Measurements from ENCODE around the gene PALLD. TPM values are rescaled to one million over a fixed set of nuclear protein-coding genes. Genes with fewer than 3 reads are reported as not detected.
A peak's percentile ranks its signal among the peaks of the same experiment; 100 is the strongest.

Gene PALLD
- total RNA-seq, 4 donors from 2014 or later, result 58.5 to 164 (median 84.2) TPM

DNA sequence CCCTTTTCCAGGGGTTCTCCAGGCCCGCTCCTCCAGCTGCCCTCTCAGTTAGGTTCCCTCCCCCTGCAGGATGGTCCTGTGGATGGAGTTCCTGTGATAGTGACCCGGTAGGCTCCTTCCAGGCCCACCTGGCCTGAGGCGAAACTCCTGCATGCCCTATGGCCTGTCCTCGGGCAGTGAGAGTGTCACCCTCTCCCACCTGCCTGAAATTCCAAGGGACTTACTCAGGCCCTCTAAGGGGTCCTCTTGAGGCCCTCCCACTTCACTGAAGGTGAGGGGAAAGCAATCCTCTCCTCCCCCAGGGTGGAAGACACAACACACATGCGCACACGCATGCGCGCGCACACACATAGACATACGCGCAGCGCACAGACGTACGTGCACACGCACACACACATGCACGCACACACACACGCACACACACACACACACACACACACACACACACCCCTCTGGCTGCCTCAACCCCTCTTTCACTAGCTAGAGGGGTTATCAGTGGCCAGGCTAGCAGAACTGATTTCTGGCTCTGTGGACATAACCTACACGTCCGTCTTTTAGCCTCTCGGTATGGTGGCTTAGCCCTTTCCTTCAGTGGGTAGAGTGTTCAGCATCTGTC is 297.3 kb downstream of the PALLD start:
- TF ChIP-seq CTCF (IDR thresholded peaks at IDR 0.05), result no peak
- ATAC-seq (ENCODE audit: low FRiP score) (no peak), DNase-seq (ENCODE audit: low spot score) (no peak)

- no peak for DNase-seq (ENCODE audit: low spot score)
- no peak for TF ChIP-seq CTCF (IDR thresholded peaks at IDR 0.05)
- no peak for ATAC-seq (ENCODE audit: low FRiP score)
Measured at GRCh38 chr4:168794881-168795280, 298.0 kb downstream of the PALLD start.

DNA sequence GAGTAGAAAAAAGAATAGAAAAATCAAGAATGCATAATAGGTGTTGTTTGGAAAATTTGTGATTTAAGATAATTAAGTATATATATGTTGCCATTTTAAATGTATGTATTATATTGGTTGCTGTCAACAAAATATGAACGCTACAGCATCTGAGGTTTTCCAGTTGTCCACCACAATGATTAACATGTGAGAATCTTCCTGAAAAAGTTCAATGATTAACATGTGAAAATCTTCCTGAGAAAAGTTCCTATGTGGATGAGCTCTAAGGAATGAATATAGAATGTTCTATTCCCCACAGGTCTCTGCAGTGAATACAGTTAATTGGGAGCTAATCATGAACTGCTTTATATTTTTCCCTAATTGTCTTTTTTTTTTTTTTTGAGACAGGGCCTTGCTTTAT is 298.5 kb downstream of the PALLD start:
- no peak for DNase-seq (ENCODE audit: low spot score)
- ATAC-seq (ENCODE audit: low FRiP score), result no peak
- TF ChIP-seq CTCF (IDR thresholded peaks at IDR 0.05), result no peak

DNA sequence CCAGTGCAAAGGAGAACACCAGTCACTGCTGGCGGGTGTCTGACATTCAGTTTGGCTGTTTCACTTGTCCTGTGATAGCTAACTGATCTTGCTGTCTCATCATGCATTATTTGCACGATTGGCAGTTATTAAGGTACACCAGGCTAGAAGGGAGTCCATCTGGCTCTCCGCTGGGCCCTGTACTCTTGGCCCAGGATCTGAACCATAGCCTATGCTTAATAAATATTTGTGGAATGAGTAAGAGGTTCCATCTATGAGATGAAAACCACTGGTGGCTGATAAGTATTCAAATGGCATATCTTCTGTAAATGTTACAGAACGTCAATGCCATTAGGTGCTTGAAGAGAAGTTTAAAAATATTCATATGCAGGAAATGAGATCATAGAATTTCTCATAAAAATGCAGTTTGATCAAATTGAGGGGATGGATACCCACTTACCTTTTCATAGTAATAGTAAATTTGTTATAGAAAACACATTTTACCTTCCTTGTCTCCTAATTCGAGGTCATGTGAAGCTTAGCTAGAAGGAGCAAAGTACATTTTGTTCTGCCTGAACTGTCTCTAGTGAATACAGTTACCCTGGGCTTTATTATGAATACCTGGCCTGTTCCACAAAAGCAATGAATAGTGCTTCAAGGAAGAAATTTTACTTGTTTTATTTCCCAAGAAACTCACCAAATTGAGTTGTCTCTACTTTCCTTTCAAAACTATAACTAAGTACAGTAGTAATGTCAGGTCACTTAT is 299.7 kb downstream of the PALLD start:
- no peak for TF ChIP-seq CTCF (IDR thresholded peaks at IDR 0.05)
- ATAC-seq (ENCODE audit: low FRiP score), result no peak
- no peak for DNase-seq (ENCODE audit: low spot score)

DNA sequence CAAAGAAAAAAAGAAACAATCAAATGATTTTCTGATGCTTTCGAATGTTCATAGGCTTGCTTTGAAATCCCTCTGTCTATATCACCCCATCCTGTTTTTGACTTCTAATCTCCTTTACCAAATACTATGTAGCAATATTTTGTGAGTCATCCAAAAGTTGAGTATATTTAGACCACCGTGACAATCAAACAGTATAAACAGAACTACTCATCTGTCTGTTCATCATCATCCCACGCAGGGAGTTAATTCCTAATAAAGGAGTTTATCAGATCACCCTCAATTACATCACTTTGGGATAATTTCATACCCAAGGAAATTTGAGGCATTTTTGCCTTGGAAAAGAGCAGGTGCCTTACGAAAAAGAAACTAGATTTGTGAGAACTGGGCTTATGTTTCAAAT is 300.3 kb downstream of the PALLD start:
- ATAC-seq (ENCODE audit: low FRiP score) (peak; percentile 90), DNase-seq (ENCODE audit: low spot score) (no peak)
- no peak for TF ChIP-seq CTCF (IDR thresholded peaks at IDR 0.05)

- DNase-seq (ENCODE audit: low spot score), result no peak
- no peak for TF ChIP-seq CTCF (IDR thresholded peaks at IDR 0.05)
- ATAC-seq (ENCODE audit: low FRiP score), result no peak
Measured at GRCh38 chr4:168797738-168798375, 301.0 kb downstream of the PALLD start.
